HG02759 (cell line): Measurements from ENCODE around the gene SHISAL2B.
"Not testable (repeated sequence)": the region's sequence is repeated elsewhere in the genome, so short reads cannot be mapped to it uniquely, and the experiment has no call there.

ENCODE experiments used
- ATAC-seq: cut with Tn5 transposase; IDR thresholded peaks from one replicate; pipeline ENCODE4 v1.9.1; 2021; ENCODE audit warnings: mild to moderate bottlenecking, moderate library complexity; ENCODE audit not compliant: unreplicated experiment

SHISAL2B gene

DNA sequence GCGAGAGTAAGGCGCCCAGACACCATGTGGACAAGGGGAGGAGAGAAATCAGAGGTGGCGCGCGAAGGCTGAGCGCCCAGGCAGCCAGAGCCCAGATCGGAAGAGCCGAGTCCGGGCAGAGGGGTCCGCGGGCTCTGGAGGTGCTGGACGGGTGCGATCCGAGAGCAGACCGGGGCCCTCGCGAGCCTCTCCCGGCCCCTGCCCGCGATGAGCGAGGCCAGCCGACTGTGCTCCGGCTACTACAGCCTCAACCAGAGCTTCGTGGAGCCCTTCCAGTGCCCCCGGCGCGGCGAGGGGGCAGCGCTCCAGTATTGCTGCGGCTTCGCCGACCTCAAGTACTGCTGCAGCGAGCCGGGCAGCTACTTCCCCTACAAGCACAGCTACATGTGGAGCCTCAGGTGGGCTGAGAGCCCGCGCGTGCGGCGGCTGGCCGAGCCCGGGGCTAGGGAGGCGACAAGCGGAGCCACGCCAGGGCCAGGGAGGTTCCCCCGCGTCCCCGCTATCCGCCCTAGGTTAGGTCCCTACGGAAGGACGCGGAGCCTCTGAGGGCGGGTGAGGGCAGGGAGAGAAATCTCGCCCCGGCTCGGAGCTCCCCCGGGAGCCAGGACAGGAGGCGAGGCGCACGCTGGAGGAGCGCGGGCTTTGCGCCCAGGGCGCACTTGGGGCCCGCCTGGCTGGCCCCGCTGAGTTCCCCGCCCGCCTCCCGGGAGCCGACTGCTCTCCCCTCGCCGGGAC is at the start of gene SHISAL2B:
TSS of gene SHISAL2B (plus strand) at position 87 of the 735 bp plus-strand sequence. CDS start at position 208, 121 bp downstream.
- ATAC-seq: no peak

DNA sequence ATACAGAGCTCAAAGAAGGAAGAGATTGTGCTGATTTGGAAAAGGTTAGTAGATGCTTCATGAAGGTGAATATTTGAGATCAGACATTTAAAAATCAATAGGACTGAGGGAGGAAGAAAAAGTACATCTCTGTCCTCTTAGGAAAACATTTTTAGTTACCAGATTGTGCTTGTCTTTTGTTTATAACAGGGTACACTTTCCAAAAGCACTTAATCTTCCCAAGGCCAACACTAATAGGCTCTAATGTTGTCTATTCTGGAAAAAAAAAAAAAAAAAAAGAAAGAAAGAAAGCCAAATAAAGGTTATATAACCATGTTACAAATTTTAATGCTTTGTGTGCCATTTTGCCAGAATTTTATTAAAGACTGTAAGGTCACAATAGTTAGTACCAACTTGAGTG is 45.5 kb upstream of the SHISAL2B start:
- no peak for ATAC-seq

DNA sequence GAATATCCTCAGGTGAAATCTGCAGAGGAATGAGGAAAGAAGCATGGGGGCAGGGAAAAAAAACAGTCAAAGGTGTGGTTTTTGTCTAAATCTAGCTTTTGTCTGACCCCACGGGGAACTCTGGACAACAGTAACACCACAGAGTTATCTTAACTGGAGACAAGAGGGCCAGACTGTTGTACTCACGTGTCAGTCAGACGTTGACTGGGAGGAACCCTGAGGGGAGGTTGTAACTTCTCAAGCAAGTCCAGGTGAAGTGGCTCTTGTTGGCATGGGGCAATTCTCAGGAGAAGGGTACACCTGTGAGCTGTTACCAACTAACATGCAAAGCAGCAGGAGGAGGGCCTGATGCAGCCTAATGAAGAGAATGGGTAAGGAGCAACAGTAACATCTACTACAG is 44.1 kb upstream of the SHISAL2B start:
- no peak for ATAC-seq

DNA sequence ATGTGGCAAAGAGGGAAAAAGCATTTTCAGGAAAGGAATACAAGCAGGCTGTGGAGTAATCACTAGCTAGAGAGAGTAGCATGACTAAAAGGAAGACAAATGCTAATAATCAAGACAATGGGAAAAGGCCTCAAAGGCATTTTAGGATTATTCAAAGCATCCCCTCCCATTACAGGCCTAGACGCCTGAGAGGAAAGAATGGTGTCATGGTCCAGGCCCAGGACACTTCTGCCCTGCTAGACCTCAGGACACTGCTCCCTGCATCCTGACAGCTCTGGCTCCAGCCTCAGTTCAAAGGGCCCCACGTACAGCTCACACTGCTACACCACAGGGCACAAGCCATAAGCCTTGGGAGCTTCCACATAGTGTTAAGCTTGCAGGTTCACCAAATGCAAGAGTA is 40.8 kb upstream of the SHISAL2B start:
- ATAC-seq: no peak

DNA sequence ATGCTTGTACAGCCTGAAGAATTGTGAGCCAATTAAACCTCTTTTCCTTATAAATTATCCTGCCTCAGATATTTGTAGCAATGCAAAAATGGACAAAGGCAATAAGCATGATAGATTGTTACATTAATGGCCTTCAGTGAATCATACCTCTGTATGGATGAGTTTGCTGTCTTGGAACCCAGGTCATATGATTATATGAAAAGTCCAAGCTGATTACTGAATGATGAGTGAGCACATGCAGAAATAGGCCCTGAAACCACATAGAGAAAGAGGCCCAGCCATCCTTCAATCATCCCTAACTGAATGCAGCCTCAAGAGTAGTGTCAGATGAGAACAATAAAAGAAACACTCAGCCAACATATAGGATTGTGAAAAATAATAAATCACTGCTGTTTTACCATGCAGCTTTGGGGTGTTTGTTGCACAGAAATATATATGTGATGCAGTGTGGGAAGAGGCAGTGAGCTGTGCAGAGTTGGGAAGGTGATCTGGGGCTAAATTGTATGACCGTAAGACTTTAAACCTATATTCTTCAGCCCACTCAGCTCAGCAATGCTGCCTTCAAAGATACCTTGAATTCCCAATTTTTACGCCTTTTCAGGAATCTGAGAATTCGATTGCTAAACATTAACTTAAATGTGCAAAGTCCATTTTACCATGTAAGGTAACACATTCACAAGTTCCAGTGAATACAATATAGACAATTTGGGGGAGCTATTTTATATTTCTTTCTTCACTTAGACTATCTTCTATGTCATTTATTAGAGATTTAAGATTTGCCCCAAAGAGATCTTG is 36.3 kb upstream of the SHISAL2B start:
- no peak for ATAC-seq

DNA sequence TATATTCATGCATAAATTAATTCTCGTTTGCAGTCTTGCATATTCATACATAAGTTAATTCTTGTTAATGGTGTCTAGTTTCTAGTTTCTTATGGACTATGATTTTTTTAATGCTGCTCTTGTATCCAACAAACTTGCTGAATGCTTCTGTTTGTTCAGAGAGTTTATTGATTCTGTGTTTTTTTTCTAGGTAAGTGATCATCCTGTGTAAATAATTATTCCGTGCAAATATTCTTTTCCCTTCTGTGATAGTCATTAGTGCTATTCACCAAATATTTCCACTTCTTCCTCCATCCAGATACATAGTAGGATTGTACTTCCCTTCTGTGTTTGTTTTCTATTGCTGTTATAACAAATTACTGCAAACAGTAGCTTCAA is 35.8 kb upstream of the SHISAL2B start:
- no peak for ATAC-seq

DNA sequence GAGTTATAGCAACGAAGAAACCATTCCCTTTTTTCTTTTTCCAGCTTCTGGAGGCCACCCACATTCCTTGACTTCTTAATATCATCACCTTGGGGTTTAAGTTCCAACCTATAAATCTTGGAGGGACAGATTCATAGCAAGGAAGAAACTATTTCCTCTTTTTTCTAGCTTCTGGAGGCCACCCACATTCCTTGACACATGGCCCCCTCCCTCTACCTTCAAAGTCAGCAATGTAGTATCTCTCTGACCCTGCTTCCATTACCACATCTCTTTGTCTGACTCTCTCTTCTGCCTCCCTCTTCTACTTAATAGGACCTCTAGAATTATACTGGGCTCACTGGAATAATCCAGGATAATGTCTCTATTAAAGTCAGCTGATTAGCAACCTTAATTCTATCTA is 34.7 kb upstream of the SHISAL2B start:
- no peak for ATAC-seq

DNA sequence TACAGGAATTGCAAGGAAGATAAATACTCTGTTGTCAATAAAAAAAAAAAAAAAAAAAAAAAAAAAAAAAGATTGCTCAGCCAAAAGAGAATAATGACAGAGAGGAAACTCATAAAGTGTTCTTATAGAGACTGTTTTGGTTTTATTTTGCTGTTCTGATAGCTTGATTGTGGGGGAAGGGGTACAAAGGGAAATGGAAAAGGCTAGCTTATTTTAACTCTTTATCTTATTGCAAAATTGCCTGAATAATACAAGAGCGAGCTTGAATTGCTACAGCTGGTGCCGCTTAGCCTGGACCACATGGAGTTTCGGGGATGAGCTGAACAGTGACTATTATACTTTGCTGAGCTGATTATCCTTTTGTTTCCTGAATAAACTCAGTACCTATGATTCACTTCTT is 31.0 kb upstream of the SHISAL2B start:
- ATAC-seq: no peak

DNA sequence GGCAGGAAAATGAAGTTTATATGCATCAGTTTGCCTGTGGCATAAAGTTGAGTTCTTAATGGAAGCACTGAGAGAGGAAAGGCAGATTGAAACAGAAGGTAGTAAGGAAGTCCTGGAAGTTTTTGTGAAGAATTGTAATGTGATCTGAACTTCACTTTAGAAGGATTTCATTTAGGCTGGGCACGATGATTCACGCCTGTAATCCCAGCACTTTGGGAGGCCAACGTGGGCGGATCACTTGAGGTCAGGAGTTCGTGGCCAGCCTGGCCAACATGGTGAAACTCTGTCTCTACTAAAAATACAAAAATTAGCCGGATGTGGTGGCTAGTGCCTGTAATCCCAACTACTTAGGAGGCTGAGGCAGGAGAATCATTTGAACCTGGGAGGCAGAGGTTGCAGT is 27.1 kb upstream of the SHISAL2B start:
- not testable (repeated sequence) for ATAC-seq

DNA sequence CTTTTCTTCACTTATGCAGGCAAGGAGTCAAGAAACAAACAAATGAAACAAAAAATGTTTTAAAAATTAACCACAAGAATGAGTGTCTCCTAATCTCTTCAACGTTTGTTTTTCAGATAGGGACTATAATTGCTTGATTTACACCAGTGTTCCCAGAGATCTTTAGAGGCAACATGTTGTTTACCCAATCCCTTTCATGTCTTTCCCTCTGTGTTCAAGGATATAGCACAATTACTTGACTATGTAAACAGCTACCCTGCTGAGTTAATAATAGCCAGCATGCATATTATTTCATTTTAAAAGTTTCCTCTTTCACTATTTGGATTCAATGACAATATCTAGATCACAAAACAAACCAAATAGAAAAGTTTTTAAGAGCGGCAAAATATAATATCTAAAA is 25.1 kb upstream of the SHISAL2B start:
- ATAC-seq: no peak

DNA sequence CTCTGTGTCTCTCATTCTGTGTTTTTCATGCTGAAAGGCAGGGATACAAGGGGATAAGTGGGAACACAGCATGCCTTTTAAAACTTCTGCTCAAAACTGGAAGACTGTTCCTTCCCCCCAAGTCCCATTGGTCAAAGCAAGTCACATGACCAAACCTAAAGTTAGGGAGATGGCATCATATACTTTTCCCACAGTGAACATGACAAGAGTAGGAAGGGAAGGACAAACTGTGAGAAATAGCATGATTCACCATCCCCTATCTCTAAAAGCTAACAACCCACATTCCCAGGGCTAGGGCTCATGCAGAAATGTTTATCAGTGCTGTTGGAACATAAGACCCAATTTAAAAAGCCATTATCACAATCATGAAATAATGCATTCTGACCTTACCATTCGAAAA is 24.2 kb upstream of the SHISAL2B start:
- no peak for ATAC-seq

DNA sequence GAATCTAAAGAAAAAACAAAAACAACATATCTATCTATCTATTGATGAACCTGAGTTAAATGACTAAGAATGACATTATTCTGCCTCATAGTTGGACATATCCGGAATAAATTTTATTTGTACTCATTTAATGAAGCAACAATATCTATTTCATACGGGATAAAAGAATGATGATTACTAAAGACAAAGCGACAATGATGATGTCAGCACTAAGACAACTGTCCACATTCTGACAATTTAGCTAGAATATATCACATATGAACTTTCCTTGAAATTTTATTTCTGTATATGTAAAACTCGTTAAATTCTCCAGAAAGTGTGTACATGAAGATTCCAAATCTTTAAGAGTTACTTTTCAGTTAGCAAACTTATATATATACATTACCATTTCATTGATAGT is 23.2 kb upstream of the SHISAL2B start:
- no peak for ATAC-seq

DNA sequence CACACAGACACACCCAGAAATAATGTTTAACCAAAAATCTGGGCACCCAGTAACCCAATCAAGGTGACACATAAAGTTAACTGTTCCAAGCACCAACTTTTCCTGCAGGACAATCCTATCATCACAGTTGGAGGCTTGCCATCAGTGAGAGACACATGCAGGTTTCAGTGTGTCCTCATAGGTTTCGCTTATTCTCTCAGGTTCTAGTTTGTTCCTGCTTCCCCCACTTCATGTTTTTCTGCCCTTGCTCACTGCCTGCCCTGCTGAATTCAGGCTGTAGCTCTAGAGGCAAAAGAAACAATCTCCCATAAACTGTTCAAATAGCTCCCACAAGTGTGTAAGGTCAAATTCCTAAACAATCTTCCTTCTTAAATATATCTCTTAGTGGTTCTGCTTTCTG is 20.0 kb upstream of the SHISAL2B start:
- no peak for ATAC-seq

DNA sequence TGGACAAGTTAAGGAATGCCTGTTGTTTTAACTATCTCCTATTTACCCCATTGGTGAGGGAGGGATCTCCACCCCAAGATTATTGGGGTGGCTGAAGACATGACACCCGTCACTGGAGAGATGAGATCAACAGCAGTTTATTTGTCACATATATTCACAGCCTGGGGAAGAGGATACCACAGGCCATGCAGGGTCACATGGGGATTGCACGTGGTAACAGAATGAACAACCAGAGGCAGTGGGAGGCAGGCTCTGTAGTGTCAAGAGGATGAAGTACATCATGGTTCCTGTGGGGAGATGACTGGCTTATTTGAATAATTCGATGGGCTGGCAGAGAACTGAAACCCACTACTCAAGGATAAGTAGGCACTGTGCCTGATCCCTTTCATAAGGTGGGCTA is 18.6 kb upstream of the SHISAL2B start:
- no peak for ATAC-seq

DNA sequence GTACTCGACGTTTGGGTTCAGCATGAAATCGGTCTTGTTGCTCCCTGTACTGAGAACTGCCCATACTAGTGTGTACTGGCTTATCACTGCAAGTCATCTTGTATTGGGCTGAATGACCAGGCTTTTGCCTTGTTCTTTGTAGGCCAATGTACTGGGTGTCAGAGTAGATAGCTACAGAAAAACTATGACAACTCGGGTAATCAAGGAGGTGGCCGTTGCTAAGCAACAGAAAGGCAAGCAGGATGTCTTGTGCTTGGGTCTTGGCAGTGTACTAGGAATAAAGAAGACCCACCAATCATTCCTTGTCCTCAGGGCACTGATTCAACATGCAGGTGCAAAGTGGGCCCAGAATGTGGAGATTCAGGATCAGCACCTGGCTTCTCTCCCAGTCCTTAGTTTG is 11.9 kb upstream of the SHISAL2B start:
- no peak for ATAC-seq

DNA sequence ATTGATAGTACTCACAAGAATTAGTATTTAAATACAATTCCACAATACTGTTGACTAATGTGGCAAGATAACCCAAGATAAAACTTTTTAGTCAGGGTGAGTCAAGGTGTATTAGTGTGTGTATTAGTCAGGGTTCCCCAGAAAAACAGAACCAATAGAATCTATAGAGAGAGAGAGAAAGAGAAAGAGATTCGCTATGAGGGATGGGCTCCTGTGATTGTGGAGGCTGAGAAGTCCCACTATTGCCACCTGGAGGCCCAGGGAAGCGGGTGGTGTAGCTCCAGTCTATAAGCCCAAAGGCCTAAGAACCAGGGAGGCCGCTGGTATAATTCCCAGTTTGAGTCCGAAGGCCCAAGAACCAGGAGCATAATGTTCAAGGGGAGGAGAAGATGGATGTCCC is 10.0 kb upstream of the SHISAL2B start:
- no peak for ATAC-seq

DNA sequence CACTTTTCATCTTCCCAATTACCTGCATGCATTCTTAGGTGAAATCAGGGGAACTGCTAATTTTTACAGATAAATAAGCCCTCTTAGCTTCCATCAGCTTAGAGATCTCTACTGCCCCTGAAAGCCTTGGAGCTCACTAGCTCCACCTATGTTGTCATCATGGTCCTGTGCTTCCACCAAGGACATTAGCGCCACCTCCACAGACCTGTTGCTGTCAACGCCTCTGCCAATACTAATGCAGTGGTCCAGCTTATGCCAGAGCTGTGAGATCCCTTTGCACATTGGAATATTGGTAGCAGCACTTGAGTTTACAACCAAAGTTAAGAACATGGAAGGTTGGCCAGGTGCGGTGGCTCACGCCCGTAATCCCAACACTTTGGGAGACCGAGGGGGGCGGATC is 7.7 kb upstream of the SHISAL2B start:
- ATAC-seq: no peak

DNA sequence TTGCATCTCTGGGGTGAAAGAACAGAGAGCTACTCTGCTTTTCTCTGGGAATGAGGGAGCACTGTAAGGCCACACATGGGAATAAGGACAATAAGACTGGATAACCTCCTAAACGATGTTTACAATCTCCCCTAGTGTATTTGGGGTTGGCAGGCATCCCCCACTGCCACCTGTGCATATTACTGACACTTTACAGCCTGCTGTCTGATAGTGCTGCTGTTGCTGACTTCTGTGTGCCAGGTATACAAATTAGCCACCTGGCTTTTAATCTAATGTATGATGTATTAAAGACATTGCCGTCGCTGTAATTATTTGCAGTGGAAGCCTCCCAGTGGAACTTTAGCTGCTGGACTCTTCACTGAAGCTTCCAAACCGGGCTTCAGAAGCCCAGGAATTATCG is 4.4 kb upstream of the SHISAL2B start:
- ATAC-seq: no peak

DNA sequence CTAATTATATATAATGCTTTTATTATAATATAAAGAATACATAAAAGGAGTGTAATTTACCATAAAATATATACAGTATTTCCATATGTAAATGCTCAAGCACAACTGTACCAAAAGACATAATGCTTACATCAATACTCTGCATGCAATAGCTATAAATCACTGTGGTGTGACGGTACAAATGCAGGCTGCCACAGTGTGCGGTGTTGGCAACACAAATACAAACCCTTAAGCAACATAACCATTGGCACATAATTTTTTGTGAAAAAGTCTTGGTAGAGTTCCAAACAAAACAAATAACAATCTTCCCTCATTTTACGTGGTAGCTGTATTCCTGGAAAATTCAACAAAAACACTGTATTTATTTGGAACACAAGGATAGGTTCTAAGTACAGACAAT is 1.9 kb upstream of the SHISAL2B start:
- no peak for ATAC-seq

DNA sequence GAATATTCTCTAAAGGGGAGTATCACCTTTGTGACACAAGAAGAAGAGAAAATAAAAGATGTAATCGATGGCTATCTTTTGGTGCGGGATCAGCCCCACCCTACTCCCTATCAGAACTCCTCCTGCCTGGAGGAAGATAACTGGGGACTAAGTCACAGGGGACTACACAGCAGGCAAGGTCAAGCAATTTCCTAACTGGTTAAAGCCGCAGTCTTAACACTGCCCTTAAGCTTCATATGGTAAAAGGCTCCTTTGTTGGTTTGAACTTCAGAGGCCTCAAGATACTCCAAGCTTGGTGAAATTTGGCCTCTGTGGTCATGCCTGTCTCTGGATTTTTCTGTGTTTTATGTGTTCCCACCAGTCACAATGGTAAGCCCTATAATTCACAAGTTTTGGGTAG is 1.3 kb upstream of the SHISAL2B start:
- ATAC-seq: no peak

DNA sequence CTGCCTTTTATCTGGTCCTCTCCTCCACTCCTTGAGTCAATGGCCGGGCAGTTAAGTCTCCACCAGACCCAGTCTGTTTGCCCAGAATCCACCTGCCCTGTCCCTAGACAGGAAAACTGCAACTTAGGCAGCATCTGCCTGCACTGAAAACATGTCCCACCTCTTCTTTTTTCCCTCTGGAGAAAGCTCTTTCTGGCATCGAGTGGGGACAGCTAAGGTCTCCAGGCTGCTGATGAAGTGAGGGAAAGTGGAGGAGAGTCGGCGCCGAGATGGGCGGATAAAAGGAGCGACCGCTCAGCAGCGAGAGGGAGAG is 243 bp upstream of the SHISAL2B start:
- ATAC-seq: no peak

DNA sequence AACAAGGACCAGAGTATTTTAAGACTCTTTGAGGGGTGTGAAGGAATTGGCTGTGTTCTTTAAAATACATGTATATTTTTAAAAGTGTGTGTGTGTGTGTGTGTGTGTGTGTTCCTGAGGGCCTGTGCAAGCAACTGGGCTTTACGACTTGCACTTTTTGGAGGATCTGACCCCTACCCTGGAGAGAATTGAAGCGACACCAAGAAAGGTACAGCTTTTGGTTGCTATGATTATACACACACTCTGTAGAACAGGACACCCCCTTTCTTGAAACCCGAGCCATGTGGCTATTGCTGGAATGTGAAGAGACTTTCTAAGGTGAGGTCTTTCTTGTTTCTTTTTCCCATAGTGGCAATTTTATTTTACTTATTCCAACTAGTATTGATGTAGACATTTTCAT is 988 bp downstream of the SHISAL2B start:
- ATAC-seq: no peak

DNA sequence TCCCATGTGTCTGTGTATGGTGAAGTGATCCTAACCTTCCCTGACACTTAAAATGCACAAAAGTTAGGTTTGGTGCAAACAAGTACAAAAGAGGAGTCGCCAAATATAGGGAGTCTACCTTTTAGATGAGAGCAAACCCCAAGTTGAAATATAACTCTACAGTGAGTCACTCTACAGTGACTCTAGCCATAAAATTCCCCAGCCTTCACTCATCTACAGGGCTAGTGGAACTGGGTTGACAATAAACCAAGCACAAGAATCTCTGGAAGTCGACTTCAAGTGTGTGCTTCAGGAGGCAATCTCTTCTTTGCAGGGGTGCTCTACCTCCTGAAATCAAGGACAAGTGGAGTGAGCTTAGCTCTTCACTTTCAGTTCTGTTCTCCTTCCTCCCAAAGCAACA is 3.3 kb downstream of the SHISAL2B start:
- no peak for ATAC-seq
